Thyroid gland (tissue), 4 donors: ENCODE results near the gene CAMLG.

Source experiments
- CTCF ChIP-seq, 6 experiments: fragments of 200-600 bp in 3 of 6; fragments of 450-650 bp in 3 of 6; sonication (generic) in 3 of 6; IDR thresholded peaks; one replicate each; pipeline ENCODE4 v1.5.1; 2016 to 2019; ENCODE audit warnings: antibody characterized with exemption in 6 of 6, mild to moderate bottlenecking in 2 of 6, inconsistent platforms in 1 of 6, moderate library complexity in 1 of 6
- POLR2A ChIP-seq, 2 donors: fragments of 450-650 bp; IDR thresholded peaks; one replicate each; pipeline ENCODE4 v1.6.1; 2017; ENCODE audit warnings: antibody characterized with exemption in 2 of 2, mild to moderate bottlenecking in 2 of 2, moderate library complexity in 1 of 2

GRCh38 chr5:134708301-134708700 lies 30.0 kb upstream of the CAMLG start:
- TF ChIP-seq CTCF (IDR thresholded peaks at IDR 0.05): no peak
- no peak for TF ChIP-seq POLR2A (IDR thresholded peaks at IDR 0.05)
